Measurements from ENCODE around the gene XPNPEP1. TPM values are rescaled to one million over a fixed set of nuclear protein-coding genes. Genes with fewer than 3 reads are reported as not detected.

Gene XPNPEP1
- total RNA-seq, 2 experiments from 2014 or later, result 70.9 to 77.0 TPM

- CTCF ChIA-PET, result interaction anchor here (0.7 kb wide), 1 partner anchor 9 kb away, joined by 5 read pairs; no protein-coding TSS in a partner anchor
- POLR2A ChIA-PET, result no interaction called here
Observed at GRCh38 chr10:109953766-109954165, 30.5 kb upstream of the XPNPEP1 start.

- CTCF ChIA-PET, result no interaction called here
- POLR2A ChIA-PET, result no interaction called here
Observed at GRCh38 chr10:109952526-109952925, 29.2 kb upstream of the XPNPEP1 start.

- ChIA-PET POLR2A (no interaction called here), CTCF (no interaction called here)
Observed at GRCh38 chr10:109947111-109947920, 24.0 kb upstream of the XPNPEP1 start.

DNA sequence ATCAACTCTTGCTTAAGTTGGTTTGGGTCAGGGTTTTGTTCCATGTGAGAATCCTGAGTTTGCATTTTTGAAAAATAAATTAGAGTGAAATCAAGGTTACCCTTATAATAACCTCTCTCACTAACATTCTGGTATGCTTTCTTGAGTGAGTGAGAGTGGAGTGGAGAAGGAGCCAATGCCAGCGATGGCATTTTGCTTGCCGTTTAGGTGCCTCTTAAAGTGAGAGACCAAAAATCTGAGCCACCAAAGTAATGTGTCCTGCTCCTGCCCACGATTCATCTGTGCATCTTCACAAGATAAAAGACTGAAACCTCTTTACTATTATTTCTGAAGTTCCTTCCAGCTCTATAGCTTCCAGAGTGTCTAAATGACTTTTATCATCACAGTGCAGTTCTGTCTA, 23.4 kb upstream of the XPNPEP1 start:
- ChIA-PET CTCF (no interaction called here), POLR2A (no interaction called here)

GRCh38 chr10:109945473-109946177, 22.3 kb upstream of the XPNPEP1 start:
- ChIA-PET POLR2A (interaction anchor here (0.5 kb wide), 1 partner anchor 28 kb away, joined by 3 read pairs; no protein-coding TSS in a partner anchor), CTCF (no interaction called here)

GRCh38 chr10:109944613-109945012, 21.3 kb upstream of the XPNPEP1 start:
- POLR2A ChIA-PET, result no interaction called here
- CTCF ChIA-PET, result no interaction called here

GRCh38 chr10:109941236-109941862, 18.0 kb upstream of the XPNPEP1 start:
- ChIA-PET POLR2A (no interaction called here), CTCF (no interaction called here)

GRCh38 chr10:109940553-109940952, 17.2 kb upstream of the XPNPEP1 start:
- ChIA-PET CTCF (no interaction called here), POLR2A (no interaction called here)

GRCh38 chr10:109940117-109940516, 16.8 kb upstream of the XPNPEP1 start:
- POLR2A ChIA-PET, result no interaction called here
- CTCF ChIA-PET, result interaction anchor here (0.9 kb wide), 1 partner anchor 36 kb away, joined by 4 read pairs; no protein-coding TSS in a partner anchor

DNA sequence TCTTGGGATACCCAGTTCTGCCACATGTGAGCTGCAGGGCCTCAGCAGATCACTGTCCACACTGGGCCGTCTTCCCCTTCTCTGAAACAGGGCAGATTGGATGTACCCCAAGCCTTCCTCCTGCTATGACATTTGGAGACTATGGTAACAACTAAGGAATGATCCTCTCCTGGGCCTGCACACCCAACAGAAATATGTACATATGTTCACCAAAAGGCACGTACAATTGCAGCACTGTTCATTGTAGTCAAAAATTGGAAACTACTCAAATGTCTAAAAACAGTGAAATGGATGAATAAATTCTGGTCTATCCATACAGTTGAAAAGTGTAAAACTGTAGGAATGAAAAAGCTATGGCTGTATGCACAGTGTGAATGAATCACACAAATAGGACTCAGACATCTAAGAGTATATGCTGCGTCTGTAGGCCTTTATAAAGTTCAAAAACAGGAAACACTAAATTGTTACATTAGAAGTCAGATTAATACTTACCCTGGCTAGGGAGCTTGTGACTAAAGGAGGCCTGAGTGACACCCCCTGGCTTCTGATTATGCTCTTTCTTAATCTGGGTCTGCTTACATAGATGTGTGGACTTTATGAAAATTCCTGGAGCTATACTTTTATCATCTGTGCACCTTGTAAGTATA, 16.1 kb upstream of the XPNPEP1 start:
- ChIA-PET POLR2A (no interaction called here), CTCF (interaction anchor here (0.9 to 1.3 kb wide), 2 partner anchors 37 to 68 kb away, joined by 3 to 4 read pairs; partner anchors contain the start of gene ADD3)

DNA sequence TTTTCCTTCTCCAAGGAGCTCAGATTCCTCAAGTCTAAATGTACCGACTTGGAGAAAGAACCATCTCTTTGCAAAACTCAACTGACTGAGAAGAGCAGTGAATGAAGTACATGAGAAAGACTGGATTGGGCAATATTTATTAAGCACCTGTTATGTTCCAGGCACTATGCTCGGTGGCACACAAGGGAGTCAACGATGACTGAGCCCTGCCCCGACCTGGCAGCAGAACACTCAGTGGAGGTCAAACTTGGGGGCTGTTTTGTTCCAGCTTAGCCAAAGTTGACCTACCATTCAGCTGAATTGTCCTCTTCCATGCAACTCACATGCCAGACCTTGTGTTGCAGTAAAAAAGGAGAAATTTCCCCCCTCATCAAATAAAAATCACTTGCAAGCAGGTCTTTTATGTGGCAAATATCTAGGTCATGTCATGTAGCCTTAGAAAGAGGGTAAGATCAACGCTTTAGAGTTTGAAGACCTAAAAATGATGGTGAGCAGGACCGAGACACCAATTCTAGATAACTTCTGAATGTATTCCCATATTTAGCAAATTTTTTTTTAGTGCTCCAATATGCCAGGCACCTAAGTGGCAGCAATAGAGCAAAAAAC, 14.3 kb upstream of the XPNPEP1 start:
- POLR2A ChIA-PET, result no interaction called here
- CTCF ChIA-PET, result no interaction called here

GRCh38 chr10:109934958-109935793, 11.9 kb upstream of the XPNPEP1 start:
- POLR2A ChIA-PET, result interaction anchor here (0.6 to 1.7 kb wide), 2 partner anchors 12 to 21 kb away, joined by 3 to 9 read pairs; partner anchors contain the start of gene XPNPEP1
- CTCF ChIA-PET, result interaction anchor here (0.9 to 1.0 kb wide), 2 partner anchors 9 to 22 kb away, joined by 3 read pairs; no protein-coding TSS in a partner anchor

- POLR2A ChIA-PET, result interaction anchor here (0.6 to 1.7 kb wide), 2 partner anchors 11 to 277 kb away, joined by 5 to 9 read pairs; partner anchors contain the start of gene XPNPEP1
Observed at GRCh38 chr10:109933984-109934565, 10.8 kb upstream of the XPNPEP1 start.

DNA sequence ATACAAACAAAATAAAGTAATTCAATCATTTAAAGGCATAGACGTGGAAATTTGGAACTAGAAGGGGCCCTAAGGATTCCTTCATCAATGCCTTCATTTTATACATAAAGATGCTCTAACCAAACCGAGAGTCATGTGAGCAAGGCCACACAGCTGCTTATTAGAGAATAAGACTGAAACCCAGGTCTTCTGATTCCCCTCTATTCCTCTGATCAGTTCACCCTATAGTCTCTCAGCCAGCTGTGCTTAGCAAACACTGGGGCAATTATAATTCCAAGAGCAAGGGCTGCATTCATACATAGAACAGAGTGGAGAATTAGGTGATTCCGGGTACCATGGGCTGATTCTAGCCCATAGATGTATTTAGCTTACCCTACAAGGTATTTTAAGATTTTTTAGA, 9.7 kb upstream of the XPNPEP1 start:
- ChIA-PET CTCF (no interaction called here), POLR2A (no interaction called here)

More at GRCh38 chr10:109933984-109934565, 10.8 kb upstream of the XPNPEP1 start:
- CTCF ChIA-PET, result interaction anchor here (0.7 to 0.9 kb wide), 3 partner anchors 10 to 354 kb away, joined by 3 read pairs; no protein-coding TSS in a partner anchor

GRCh38 chr10:109932391-109932790, 9.1 kb upstream of the XPNPEP1 start:
- CTCF ChIA-PET, result no interaction called here
- POLR2A ChIA-PET, result no interaction called here

DNA sequence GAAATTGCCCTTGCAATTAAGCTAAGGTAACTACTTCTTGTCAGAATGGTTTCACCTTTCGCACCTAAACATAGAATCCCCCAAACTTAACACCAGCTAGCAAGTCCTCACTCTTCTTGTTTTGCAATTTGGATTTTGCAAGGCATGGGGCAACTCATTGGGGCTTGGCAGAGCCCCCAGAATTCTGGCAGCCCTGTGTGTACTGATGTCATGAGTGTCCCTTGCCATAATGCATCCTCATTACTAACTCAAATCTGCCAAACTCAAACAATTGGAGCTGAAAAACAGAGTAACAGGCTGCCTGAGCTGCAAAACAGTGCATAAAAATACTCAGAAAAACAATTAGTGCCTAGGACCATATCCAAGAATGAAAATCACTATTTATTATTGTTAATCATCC, 7.9 kb upstream of the XPNPEP1 start:
- ChIA-PET CTCF (interaction anchor here (1.2 kb wide), 1 partner anchor 61 kb away, joined by 3 read pairs; no protein-coding TSS in a partner anchor), POLR2A (no interaction called here)

DNA sequence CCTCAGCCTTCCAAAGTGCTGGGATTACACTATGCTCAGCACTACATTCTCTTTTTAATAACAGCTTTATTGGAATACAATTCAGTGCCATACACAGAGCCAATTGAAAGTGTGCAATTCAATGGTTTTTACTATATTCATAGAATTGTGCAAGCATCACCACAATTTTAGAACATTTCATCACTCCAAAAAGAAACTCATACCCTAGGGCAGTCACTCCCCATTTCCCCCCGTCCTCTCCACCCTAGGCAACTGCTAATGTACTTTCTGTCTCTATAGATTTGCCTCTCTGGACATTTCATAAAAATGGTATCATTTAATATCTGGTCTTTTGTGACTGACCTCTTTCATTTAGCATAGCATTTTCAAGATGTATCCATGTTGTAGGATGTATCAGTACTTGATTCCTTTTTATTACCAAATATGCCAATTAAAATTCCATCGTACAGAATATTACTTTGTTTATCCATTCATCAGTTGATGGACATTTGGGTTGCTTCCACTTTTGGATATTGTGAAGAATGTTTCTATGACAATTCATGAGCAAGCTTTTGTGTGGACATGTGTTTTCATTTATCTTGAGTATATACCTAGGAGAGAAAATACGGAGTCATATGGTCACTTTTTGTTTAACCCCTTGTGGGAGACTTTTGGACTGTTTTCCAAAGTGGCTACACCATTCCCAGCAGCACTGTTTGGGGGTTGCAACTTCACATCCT, 6.3 kb upstream of the XPNPEP1 start:
- ChIA-PET CTCF (no interaction called here), POLR2A (no interaction called here)

DNA sequence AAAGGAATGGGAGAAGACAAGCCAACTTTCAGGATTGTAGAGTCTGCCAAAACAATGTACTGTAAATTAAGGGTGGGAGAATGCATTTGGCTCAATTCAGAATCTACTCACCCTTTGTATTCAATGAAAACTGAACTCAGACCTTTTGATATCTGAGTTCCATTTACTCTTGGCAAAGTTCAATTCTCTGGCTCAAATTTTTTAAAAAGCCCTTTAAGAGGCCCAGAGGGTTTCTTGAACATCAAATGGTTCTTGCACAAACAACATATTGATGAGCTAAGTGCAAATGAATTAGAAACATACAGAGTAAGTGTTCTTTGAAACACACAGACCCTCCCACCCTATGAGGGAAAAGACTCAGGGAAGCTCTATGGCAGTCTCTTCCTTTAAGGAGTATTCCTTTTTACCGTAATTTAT, 5.2 kb upstream of the XPNPEP1 start:
- POLR2A ChIA-PET, result no interaction called here
- CTCF ChIA-PET, result no interaction called here

All from activated CD8-positive, alpha-beta memory T cell treated with anti-CD3 and anti-CD28 coated beads for 36 hours (primary cell).